GM23248 (cell line): ENCODE data around the gene MAN1A1. TPM values are rescaled to one million over a fixed set of nuclear protein-coding genes. Genes with fewer than 3 reads are reported as not detected.

Experiments used
- DNase-seq: peaks from one replicate; pipeline ENCODE4 v3.0.0-alpha.2; 2015
- H2AFZ ChIP-seq: fragments of 200-600 bp; sonication (generic); 2 replicates; pipeline ENCODE4 v1.6.1; 2016; ENCODE audit warnings: antibody characterized with exemption
- H3F3A ChIP-seq: fragments of 200-600 bp; sonication (generic); 2 replicates; pipeline ENCODE4 v1.6.1; 2016; ENCODE audit warnings: mild to moderate bottlenecking, antibody characterized with exemption, mixed run types; ENCODE audit not compliant: insufficient read depth
- H3K27ac ChIP-seq: fragments of 200-600 bp; sonication (generic); 2 replicates; pipeline ENCODE4 v1.5.1; 2016; ENCODE audit warnings: mild to moderate bottlenecking
- H3K27me3 ChIP-seq: fragments of 200-600 bp; sonication (generic); replicated peaks from 2 replicates; pipeline ENCODE4 v1.6.1; 2016; ENCODE audit warnings: mild to moderate bottlenecking; ENCODE audit not compliant: insufficient read depth
- H3K36me3 ChIP-seq: fragments of 200-600 bp; sonication (generic); 2 replicates; pipeline ENCODE4 v1.6.1; 2016; ENCODE audit warnings: low read depth, mild to moderate bottlenecking
- H3K4me1 ChIP-seq: fragments of 200-600 bp; sonication (generic); 2 replicates; pipeline ENCODE4 v1.6.1; 2016; ENCODE audit warnings: mild to moderate bottlenecking; ENCODE audit not compliant: insufficient read depth
- H3K4me2 ChIP-seq: fragments of 200-600 bp; sonication (generic); one replicate; pipeline ENCODE4 v1.6.1; 2016; ENCODE audit warnings: mild to moderate bottlenecking; ENCODE audit not compliant: unreplicated experiment
- H3K4me3 ChIP-seq: fragments of 200-600 bp; sonication (generic); 2 replicates; pipeline ENCODE4 v1.5.1; 2016; ENCODE audit warnings: mild to moderate bottlenecking
- H3K79me2 ChIP-seq: fragments of 200-600 bp; sonication (generic); 2 replicates; pipeline ENCODE4 v1.6.1; 2016; ENCODE audit warnings: mild to moderate bottlenecking; ENCODE audit not compliant: insufficient read depth
- H3K9ac ChIP-seq: fragments of 200-600 bp; sonication (generic); 2 replicates; pipeline ENCODE4 v1.6.1; 2016; ENCODE audit warnings: mild to moderate bottlenecking
- H3K9me2 ChIP-seq: fragments of 200-600 bp; sonication (generic); 2 replicates; pipeline ENCODE4 v1.6.1; 2016; ENCODE audit warnings: mixed run types, mild to moderate bottlenecking, moderate library complexity; ENCODE audit not compliant: insufficient read depth
- H3K9me3 ChIP-seq: fragments of 200-600 bp; sonication (generic); one replicate; pipeline ENCODE4 v1.6.1; 2017; ENCODE audit warnings: low read depth
- H4K20me1 ChIP-seq: fragments of 200-600 bp; sonication (generic); 2 replicates; pipeline ENCODE4 v1.6.0; 2016; ENCODE audit not compliant: insufficient read depth
- EZH2 ChIP-seq: fragments of 200-600 bp; sonication (generic); IDR thresholded peaks from 2 replicates; pipeline ENCODE4 v1.6.1; 2018; ENCODE audit warnings: antibody characterized with exemption, mild to moderate bottlenecking; ENCODE audit not compliant: insufficient read depth, poor library complexity, severe bottlenecking
- EZH2phosphoT487 ChIP-seq: fragments of 200-600 bp; sonication (generic); IDR thresholded peaks from 2 replicates; pipeline ENCODE4 v1.6.1; 2018; ENCODE audit warnings: antibody characterized with exemption, moderate library complexity, mild to moderate bottlenecking, low read depth; ENCODE audit not compliant: insufficient read depth
- WGBS, 2 experiments: methylation state at CpG; one replicate each; pipeline ENCODE4 v1.1.6; 2015 to 2017; ENCODE audit warnings: low lambda C conversion rate in 2 of 2, low coverage in 1 of 2; ENCODE audit errors: missing lambda C conversion rate in 2 of 2; 5-methylcytosine and 5-hydroxymethylcytosine counted together
- in situ Hi-C: fragments of 300-500 bp; cut with MboI; formaldehyde crosslinking; loops from 2 replicates; pipeline ENCODE4 v1.15.0; 2020
- polyA plus RNA-seq: library from polyadenylated mRNA; unstranded; fragments of >200 nt; fragmentation: Nextera tagmentation; extraction: Ambion mirVana; gene quantifications from 2 replicates; pipeline ENCODE4 v1.2.1, GENCODE V29; 2016
- total RNA-seq: library from RNA; depleted of rRNA; stranded (reverse); fragments of >200 nt; shearing (Covaris generic); gene quantifications from 2 replicates; pipeline ENCODE4 v1.2.3, GENCODE V29; 2014

Gene MAN1A1
- total and polyA plus RNA-seq, 2 experiments from 2014 or later: 9.8 to 33.4 TPM

DNA sequence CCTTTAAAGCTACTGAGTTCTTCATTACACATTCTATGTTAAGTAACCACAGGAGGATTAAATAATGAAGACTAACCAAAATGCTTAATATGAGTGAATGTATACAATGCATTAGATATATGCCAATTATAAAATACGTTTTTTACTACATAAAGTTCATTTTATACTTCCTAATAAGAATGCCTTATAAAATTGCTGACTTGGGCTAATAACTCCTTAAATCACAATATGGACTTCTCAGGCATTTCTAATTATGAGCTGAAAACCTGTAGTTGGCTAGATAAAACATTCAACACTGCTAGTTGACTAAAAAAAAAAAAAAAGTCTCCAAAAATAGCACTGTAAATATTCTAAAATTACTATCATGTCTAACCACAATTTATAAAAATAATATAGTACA lies 11.8 kb downstream of the MAN1A1 start:
- Histone ChIP-seq H3K4me3 (no peak overlapping the region), H3K9me2 (no peaks in the 10 kb centered on the region), H3K4me2 (no peak overlapping the region), H4K20me1 (no peaks in the 10 kb centered on the region), H3K9ac (no peak overlapping the region), H2AFZ (no peak overlapping the region), H3K27ac (no peak overlapping the region), H3F3A (no peaks in the 10 kb centered on the region), H3K4me1 (no peaks in the 10 kb centered on the region), H3K79me2 (peaks cover 21% of the 10 kb centered on the region), H3K27me3 (no peaks in the 10 kb centered on the region), H3K36me3 (no peaks in the 10 kb centered on the region), H3K9me3 (no peaks in the 10 kb centered on the region)
- TF ChIP-seq EZH2phosphoT487 (no peak), EZH2 (no peak)
- WGBS, 2 experiments: 91 to 98% methylated on average over 1 of the region's 1 CpG
- in situ Hi-C loops: no loop called here
- no peak for DNase-seq

DNA sequence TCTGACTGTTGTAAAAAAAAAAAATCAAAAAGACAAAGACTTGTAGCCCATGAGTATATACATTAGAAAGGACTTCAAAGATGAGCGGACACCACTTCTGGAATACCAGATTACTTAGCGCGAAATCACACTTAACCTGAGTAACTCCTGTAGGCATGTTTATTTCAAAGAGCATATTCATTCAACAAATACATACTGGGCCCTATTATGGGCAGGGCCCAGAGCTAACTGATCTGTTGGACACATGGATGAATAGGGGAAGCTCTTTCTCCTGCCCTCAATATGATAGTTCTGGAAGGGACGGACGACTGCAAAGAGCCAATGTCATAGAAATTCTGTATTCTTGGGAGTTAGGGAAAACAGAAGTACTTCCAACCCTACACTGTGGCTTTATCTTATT lies 12.3 kb downstream of the MAN1A1 start:
- Histone ChIP-seq H3K9ac (no peak overlapping the region), H4K20me1 (no peaks in the 10 kb centered on the region), H3K27me3 (no peaks in the 10 kb centered on the region), H3K9me3 (no peaks in the 10 kb centered on the region), H3K36me3 (no peaks in the 10 kb centered on the region), H3K27ac (no peak overlapping the region), H3K4me1 (no peaks in the 10 kb centered on the region), H3K4me3 (no peak overlapping the region), H2AFZ (no peak overlapping the region), H3K79me2 (peaks cover 21% of the 10 kb centered on the region), H3F3A (no peaks in the 10 kb centered on the region), H3K4me2 (no peak overlapping the region), H3K9me2 (no peaks in the 10 kb centered on the region)
- in situ Hi-C loops: no loop called here
- WGBS, 2 experiments: 90 to 94% methylated on average over 5 of the region's 5 CpGs
- TF ChIP-seq EZH2phosphoT487 (no peak), EZH2 (no peak)
- DNase-seq: no peak

DNA sequence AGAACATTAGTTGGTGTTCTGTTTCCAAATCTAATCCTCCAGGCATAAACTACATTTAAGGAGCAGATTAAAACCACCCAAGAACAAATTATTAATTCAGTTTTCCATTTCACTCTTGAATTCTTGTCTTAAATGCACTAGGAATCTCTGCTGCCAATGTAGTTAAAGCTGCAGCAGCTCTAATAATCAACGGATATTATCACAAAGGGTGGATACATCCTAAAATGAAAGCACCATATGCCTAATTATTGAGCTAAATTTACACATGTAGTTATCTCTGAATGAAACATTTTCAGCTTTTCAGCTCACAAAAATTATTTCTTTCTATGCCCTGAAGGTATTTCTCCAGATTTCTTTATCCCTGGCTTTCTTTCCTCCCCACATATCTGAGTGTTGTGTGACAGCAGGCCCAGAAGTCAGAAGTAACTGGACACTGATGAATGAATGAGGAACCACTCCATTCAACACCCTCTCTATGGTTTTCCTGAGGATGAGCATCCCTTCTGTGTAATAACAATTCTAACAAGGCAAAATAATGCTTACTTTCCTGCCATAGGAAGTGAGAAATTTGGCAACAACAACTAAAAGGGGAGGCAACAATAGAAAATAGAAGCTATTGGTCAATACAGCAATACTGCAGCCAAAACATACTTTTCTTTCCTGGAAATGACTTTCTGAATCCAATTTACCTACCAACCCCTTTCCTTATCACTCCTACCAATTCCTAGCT lies 14.9 kb downstream of the MAN1A1 start:
- no peak overlapping the region for H3K4me2 ChIP-seq
- WGBS, 2 experiments: 26 to 39% methylated on average over 1 of the region's 1 CpG
- DNase-seq: no peak

DNA sequence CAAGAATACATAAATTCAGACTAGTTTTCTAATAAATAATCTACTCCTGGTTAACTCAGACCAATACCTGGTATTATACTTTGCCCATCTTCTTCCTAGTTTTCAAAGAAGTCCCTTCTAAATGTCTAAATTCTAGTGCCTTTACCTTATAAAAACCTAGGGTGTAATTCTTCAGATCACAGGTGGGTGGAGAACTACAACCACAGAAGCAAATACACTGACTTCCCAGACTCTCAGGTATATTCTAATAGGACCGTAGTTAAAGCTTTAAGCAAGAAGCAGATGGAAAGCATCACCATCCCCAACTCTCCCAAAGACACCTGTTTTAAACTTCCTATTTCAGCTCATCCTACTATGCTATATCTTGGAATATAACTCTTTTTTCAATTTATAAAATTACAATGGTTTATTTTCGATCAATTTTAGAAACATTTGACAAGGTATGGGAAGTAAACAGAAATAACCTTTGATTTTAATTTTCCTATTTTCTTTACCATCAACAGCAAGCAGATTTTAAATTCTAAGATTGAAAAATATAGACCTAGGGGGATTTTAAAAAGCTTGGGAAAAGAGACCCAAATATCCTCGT lies 15.8 kb downstream of the MAN1A1 start:
- H3K79me2 ChIP-seq: peaks cover 13% of the 10 kb centered on the region; the same call in 1 of the 2 replicates
- TF ChIP-seq EZH2phosphoT487 (no peak), EZH2 (no peak)
- H3K27me3 ChIP-seq: no peaks in the 10 kb centered on the region
- no peak overlapping the region for H3K4me3 ChIP-seq
- H4K20me1 ChIP-seq: no peaks in the 10 kb centered on the region
- 91 to 95% methylated on average over 3 of the region's 3 CpGs for WGBS, 2 experiments
- H3K4me1 ChIP-seq: no peaks in the 10 kb centered on the region
- in situ Hi-C loops: no loop called here
- H3K4me2 ChIP-seq: no peak overlapping the region
- no peak for DNase-seq
- H3K9ac ChIP-seq: no peak overlapping the region
- H3K36me3 ChIP-seq: no peaks in the 10 kb centered on the region
- H2AFZ ChIP-seq: no peak overlapping the region
- no peaks in the 10 kb centered on the region for H3K9me2 ChIP-seq
- H3F3A ChIP-seq: no peaks in the 10 kb centered on the region
- H3K27ac ChIP-seq: no peak overlapping the region
- no peaks in the 10 kb centered on the region for H3K9me3 ChIP-seq

More for the DNA sequence above, 14.9 kb downstream of the MAN1A1 start:
- Histone ChIP-seq H3F3A (no peaks in the 10 kb centered on the region), H3K79me2 (peaks cover 17% of the 10 kb centered on the region), H3K27me3 (no peaks in the 10 kb centered on the region), H3K9me2 (no peaks in the 10 kb centered on the region), H4K20me1 (no peaks in the 10 kb centered on the region), H3K9ac (no peak overlapping the region), H2AFZ (no peak overlapping the region; the same call in 1 of the 2 replicates), H3K4me1 (no peaks in the 10 kb centered on the region), H3K4me3 (no peak overlapping the region), H3K36me3 (no peaks in the 10 kb centered on the region), H3K27ac (no peak overlapping the region), H3K9me3 (no peaks in the 10 kb centered on the region)
- TF ChIP-seq EZH2 (no peak), EZH2phosphoT487 (no peak)
- in situ Hi-C loops: no loop called here
